Prostate gland (tissue), 2 donors: ENCODE measurements around the gene TSSC4. TPM values are rescaled to one million over a fixed set of nuclear protein-coding genes. Genes with fewer than 3 reads are reported as not detected.

Source experiments
- DNase-seq: peaks from one replicate; pipeline ENCODE4 v3.0.0-alpha.2; 2019; ENCODE audit warnings: low spot score
- H3K27ac ChIP-seq, 2 donors: fragments of 200-600 bp; sonication (generic); 2 replicates each; pipeline ENCODE4 v1.5.1; 2017 to 2019
- H3K27me3 ChIP-seq: fragments of 200-600 bp; sonication (generic); replicated peaks from 2 replicates; pipeline ENCODE4 v1.5.1; 2019; ENCODE audit not compliant: insufficient read depth
- H3K36me3 ChIP-seq, 2 donors: fragments of 200-600 bp; sonication (generic); 1 replicate in 1 of 2; 2 replicates in 1 of 2; pipeline versions ENCODE4 v1.5.1 to v1.8.1; 2017 to 2019
- H3K4me1 ChIP-seq: fragments of 200-600 bp; sonication (generic); replicated peaks from 2 replicates; pipeline ENCODE4 v1.5.1; 2019
- H3K4me3 ChIP-seq, 2 donors: fragments of 200-600 bp; sonication (generic); 2 replicates each; pipeline ENCODE4 v1.5.1; 2017 to 2019
- H3K9me3 ChIP-seq: fragments of 200-600 bp; sonication (generic); 2 replicates; pipeline ENCODE4 v1.5.1; 2017
- CTCF ChIP-seq, 4 experiments: fragments of 200-600 bp in 2 of 4; fragments of 450-650 bp in 2 of 4; sonication (generic) in 2 of 4; IDR thresholded peaks; 1 replicate in 3 of 4; 2 replicates in 1 of 4; pipeline ENCODE4 v1.5.1; 2016 to 2019; ENCODE audit warnings: antibody characterized with exemption in 4 of 4, mild to moderate bottlenecking in 2 of 4, moderate library complexity in 2 of 4
- POLR2A ChIP-seq: fragments of 450-650 bp; IDR thresholded peaks from one replicate; pipeline ENCODE4 v1.6.1; 2016; ENCODE audit warnings: antibody characterized with exemption, mild to moderate bottlenecking
- POLR2AphosphoS5 ChIP-seq: sonication (generic); formaldehyde crosslinking; IDR thresholded peaks from one replicate; pipeline ENCODE4 v1.6.1; 2017; ENCODE audit warnings: antibody characterized with exemption
- WGBS: methylation state at CpG from one replicate; pipeline ENCODE4 v1.1.5; 2018; 5-methylcytosine and 5-hydroxymethylcytosine counted together
- intact Hi-C: fragments of 100-400 bp; cut with DNase I; formaldehyde crosslinking; loops from one replicate; pipeline ENCODE4 v1.14.2; 2022
- total RNA-seq, 2 donors: library from RNA; depleted of rRNA; stranded (reverse); fragments of >200 nt; gene quantifications; one replicate each; pipeline ENCODE4 v1.1.0, GENCODE V29; 2016

TSSC4 gene
- total RNA-seq, 2 donors from 2014 or later: 40.4 to 71.1 TPM

DNA sequence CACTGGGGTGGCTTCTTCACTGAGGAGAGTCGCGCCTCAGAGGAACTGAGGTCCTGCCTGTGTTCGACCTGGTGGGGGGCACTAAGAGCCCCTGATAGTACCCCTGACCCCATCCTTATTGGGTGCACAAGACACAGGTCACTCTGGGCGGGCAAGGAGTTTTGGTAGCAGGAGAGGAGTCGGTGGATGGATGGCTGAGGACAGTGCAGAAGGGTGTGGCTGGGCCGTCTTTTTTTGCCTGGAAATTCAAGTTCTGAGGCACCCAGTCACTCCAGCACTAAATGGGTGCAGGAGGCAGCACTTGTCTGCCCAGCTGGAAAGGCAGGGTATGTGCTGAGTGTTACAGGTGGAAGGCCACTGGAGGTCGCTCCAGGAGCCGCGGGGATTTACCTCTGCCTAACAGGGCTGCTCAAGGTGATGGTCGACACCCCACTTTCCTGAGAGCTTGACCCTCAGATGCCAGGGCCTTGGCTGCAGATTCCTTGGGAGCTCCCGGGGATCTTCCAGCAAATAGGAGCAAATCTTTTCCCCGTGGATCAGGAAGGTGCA, 960 bp downstream of the TSSC4 start:
- DNase-seq: no peak
- Histone ChIP-seq H3K27me3 (no peaks in the 10 kb centered on the region), H3K27ac (peak overlapping the region; percentile 79 to 80), H3K36me3 (peaks cover 4 to 24% of the 10 kb centered on the region in 2 donors), H3K9me3 (no peaks in the 10 kb centered on the region), H3K4me1 (peaks cover 19% of the 10 kb centered on the region), H3K4me3 (peak overlapping the region; percentile 93 to 94)
- 33% methylated on average over 12 of the region's 12 CpGs for WGBS
- intact Hi-C loops: loop anchor here (5.0 kb wide), 1 partner anchor 94 kb away; no protein-coding TSS in a partner anchor
- no peak for TF ChIP-seq POLR2A

DNA sequence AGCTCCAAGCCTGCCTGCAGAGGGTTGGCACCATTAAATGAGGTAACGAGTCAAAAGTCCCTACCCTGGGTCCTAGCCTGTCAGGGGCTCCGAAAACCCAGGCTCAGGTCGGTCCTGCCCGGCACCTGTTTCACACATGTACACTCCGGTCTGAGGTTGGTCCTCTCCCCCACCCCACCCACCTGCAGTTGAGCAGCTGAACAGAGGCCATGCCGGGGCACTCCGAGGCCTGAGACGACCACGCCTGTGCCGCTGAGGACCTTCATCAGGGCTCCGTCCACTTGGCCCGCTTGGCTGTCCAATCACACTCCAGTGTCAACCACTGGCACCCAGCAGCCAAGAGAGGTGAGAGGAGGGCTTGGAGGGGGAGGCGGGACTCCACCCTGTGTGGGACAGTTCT, 1.6 kb downstream of the TSSC4 start:
- WGBS: 86% methylated on average over 12 of the region's 13 CpGs
- H3K27me3 ChIP-seq: no peaks in the 10 kb centered on the region
- DNase-seq: no peak
- no peak for TF ChIP-seq POLR2AphosphoS5
- H3K9me3 ChIP-seq: no peaks in the 10 kb centered on the region
- H3K4me1 ChIP-seq: peaks cover 19% of the 10 kb centered on the region
- peaks cover 4 to 18% of the 10 kb centered on the region in 2 donors for H3K36me3 ChIP-seq
- no peak overlapping the region for H3K27ac ChIP-seq
- H3K4me3 ChIP-seq: no peak overlapping the region
- intact Hi-C loops: loop anchor here (5.0 kb wide), 1 partner anchor 95 kb away; no protein-coding TSS in a partner anchor

DNA sequence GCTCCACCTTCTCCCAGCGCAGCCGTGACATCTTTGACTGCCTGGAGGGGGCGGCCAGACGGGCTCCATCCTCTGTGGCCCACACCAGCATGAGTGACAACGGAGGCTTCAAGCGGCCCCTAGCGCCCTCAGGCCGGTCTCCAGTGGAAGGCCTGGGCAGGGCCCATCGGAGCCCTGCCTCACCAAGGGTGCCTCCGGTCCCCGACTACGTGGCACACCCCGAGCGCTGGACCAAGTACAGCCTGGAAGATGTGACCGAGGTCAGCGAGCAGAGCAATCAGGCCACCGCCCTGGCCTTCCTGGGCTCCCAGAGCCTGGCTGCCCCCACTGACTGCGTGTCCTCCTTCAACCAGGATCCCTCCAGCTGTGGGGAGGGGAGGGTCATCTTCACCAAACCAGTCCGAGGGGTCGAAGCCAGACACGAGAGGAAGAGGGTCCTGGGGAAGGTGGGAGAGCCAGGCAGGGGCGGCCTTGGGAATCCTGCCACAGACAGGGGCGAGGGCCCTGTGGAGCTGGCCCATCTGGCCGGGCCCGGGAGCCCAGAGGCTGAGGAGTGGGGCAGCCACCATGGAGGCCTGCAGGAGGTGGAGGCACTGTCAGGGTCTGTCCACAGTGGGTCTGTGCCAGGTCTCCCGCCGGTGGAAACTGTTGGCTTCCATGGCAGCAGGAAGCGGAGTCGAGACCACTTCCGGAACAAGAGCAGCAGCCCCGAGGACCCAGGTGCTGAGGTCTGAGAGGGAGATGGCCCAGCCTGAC, 2.5 kb downstream of the TSSC4 start:
- Histone ChIP-seq H3K27ac (no peak overlapping the region), H3K27me3 (no peaks in the 10 kb centered on the region), H3K9me3 (no peaks in the 10 kb centered on the region), H3K4me3 (no peak overlapping the region), H3K36me3 (peaks cover 4 to 15% of the 10 kb centered on the region in 2 donors), H3K4me1 (peaks cover 19% of the 10 kb centered on the region)
- intact Hi-C loops: loop anchor here (5.0 kb wide), 1 partner anchor 96 kb away; no protein-coding TSS in a partner anchor
- WGBS: 88% methylated on average over 24 of the region's 31 CpGs
- TF ChIP-seq CTCF (IDR thresholded peaks at IDR 0.05) (no peak), POLR2A (no peak), POLR2AphosphoS5 (no peak)
- no peak for DNase-seq

DNA sequence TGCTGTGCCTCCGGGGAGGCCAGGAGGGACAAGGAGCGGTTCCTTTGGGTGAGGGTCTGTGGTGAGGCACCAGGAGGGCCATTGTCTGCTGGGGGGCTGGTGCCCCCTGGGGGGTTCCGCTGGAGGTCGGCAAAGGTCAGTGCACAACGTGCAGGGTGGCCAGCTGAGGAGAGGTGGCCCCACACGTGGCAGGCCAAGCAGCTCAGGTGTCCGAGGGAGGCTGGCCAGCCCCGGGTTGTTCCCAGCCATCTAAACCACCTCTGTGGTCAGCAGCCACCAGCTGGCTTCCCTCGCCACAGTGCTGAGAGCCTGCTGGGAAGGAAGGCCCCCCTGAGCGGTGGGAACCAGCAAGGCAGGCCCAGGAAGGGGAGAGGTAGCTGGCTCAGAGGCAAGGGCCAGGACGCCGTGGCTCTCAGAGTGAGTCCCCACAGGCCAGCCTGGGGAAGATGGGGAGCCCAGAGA, 4.2 kb downstream of the TSSC4 start:
- peaks cover 4 to 15% of the 10 kb centered on the region in 2 donors for H3K36me3 ChIP-seq
- peaks cover 8% of the 10 kb centered on the region for H3K4me1 ChIP-seq
- H3K27ac ChIP-seq: no peak overlapping the region
- no peaks in the 10 kb centered on the region for H3K27me3 ChIP-seq
- 63% methylated on average over 11 of the region's 12 CpGs for WGBS
- DNase-seq: no peak
- H3K9me3 ChIP-seq: no peaks in the 10 kb centered on the region
- no peak overlapping the region for H3K4me3 ChIP-seq
- no peak for TF ChIP-seq POLR2AphosphoS5
- no peak for TF ChIP-seq CTCF (IDR thresholded peaks at IDR 0.05)
- no peak for TF ChIP-seq POLR2A
- intact Hi-C loops: loop anchor here (5.0 kb wide), 1 partner anchor 97 kb away; no protein-coding TSS in a partner anchor

GRCh38 chr11:2406451-2406850, 5.9 kb downstream of the TSSC4 start:
- Histone ChIP-seq H3K9me3 (no peaks in the 10 kb centered on the region), H3K4me1 (peaks cover 5% of the 10 kb centered on the region), H3K36me3 (peaks cover 4 to 15% of the 10 kb centered on the region in 2 donors), H3K4me3 (no peak overlapping the region), H3K27me3 (no peaks in the 10 kb centered on the region), H3K27ac (no peak overlapping the region)
- intact Hi-C loops: no loop called here
- no peak for DNase-seq
- TF ChIP-seq POLR2A (no peak), POLR2AphosphoS5 (no peak), CTCF (IDR thresholded peaks at IDR 0.05) (no peak)
- WGBS: 83% methylated on average over 14 of the region's 14 CpGs
